Fibroblast of lung (primary cell): ENCODE measurements around the gene CHST12.

Experiments used
- CTCF ChIP-seq, 2 donors: IDR thresholded peaks in 1 of 2; conservative IDR thresholded peaks in 1 of 2; 1 replicate in 1 of 2; 2 replicates in 1 of 2; pipeline ENCODE4 v1.5.1; 2011 to 2012; ENCODE audit warnings: low read length in 2 of 2, control low read depth in 1 of 2, inconsistent platforms in 1 of 2, low read depth in 1 of 2, mild to moderate bottlenecking in 1 of 2
- EZH2 ChIP-seq: IDR thresholded peaks from 2 replicates; pipeline ENCODE4 v1.5.1; 2012; ENCODE audit warnings: low read length, control low read depth, mild to moderate bottlenecking; ENCODE audit errors: missing control alignments

- TF ChIP-seq CTCF (conservative IDR thresholded peaks at IDR 0.05 in 1 of 2, IDR thresholded peaks at IDR 0.05 in 1 of 2; ENCODE audit: low read depth in 1 of 2, low read length in 2 of 2) (no peak), EZH2 (no peak)
Measured at GRCh38 chr7:2359610-2360009, 43.8 kb upstream of the CHST12 start.
